Activated CD4-positive, alpha-beta T cell treated with anti-CD3 and anti-CD28 coated beads, Interleukin-10, Interleukin-2, amounts not matched to agents 100 ng/mL and 50 ng/mL, durations not matched to agents 16 hours and 8 hours (primary cell): ENCODE data around the gene IRF3.

Source experiments
- DNase-seq: peaks from one replicate; pipeline ENCODE4 v3.0.0-alpha.2; 2020

IRF3 gene

GRCh38 chr19:49687566-49688316 lies 22.1 kb upstream of the IRF3 start:
- DNase-seq: no peak

GRCh38 chr19:49687150-49687549 lies 21.5 kb upstream of the IRF3 start:
- no peak for DNase-seq

GRCh38 chr19:49686503-49687088 lies 20.9 kb upstream of the IRF3 start:
- no peak for DNase-seq

GRCh38 chr19:49685845-49686332 lies 20.2 kb upstream of the IRF3 start:
- DNase-seq: no peak

GRCh38 chr19:49684983-49685553 lies 19.4 kb upstream of the IRF3 start:
- no peak for DNase-seq

GRCh38 chr19:49684251-49684982 lies 18.8 kb upstream of the IRF3 start:
- DNase-seq: peak; percentile 50

GRCh38 chr19:49683814-49684250 lies 18.2 kb upstream of the IRF3 start:
- no peak for DNase-seq

- DNase-seq: peak; percentile 24
Measured at GRCh38 chr19:49682274-49682673, 16.6 kb upstream of the IRF3 start.

- no peak for DNase-seq
Measured at GRCh38 chr19:49681830-49682229, 16.2 kb upstream of the IRF3 start.

GRCh38 chr19:49680421-49681351 lies 15.0 kb upstream of the IRF3 start:
- DNase-seq: peak; percentile 95

GRCh38 chr19:49679771-49680413 lies 14.2 kb upstream of the IRF3 start:
- no peak for DNase-seq

GRCh38 chr19:49678985-49679770 lies 13.5 kb upstream of the IRF3 start:
- DNase-seq: no peak

- peak; percentile 84 for DNase-seq
Measured at GRCh38 chr19:49677901-49678674, 12.4 kb upstream of the IRF3 start.

- peak; percentile 64 for DNase-seq
Measured at GRCh38 chr19:49677231-49677900, 11.7 kb upstream of the IRF3 start, which contains the start of gene PRMT1. Gene PRMT1 (plus strand): TSS chr19:49677271. CDS start chr19:49677281, 10 bp downstream.

GRCh38 chr19:49676784-49677230 lies 11.2 kb upstream of the IRF3 start:
- DNase-seq: peak; percentile 100

- DNase-seq: peak; percentile 85
Measured at GRCh38 chr19:49676136-49676783, 10.6 kb upstream of the IRF3 start.

GRCh38 chr19:49672131-49672919 lies 6.7 kb upstream of the IRF3 start:
- peak; percentile 85 for DNase-seq

- DNase-seq: no peak
Measured at GRCh38 chr19:49669516-49669915, 3.9 kb upstream of the IRF3 start.
